Large intestine (tissue), 3 donors: ENCODE data around the gene CLSTN2. TPM values are rescaled to one million over a fixed set of nuclear protein-coding genes. Genes with fewer than 3 reads are reported as not detected.

Source experiments
- DNase-seq, 2 donors: peaks; one replicate each; pipeline versions ENCODE4 v3.0.0 to v3.0.0-alpha.2; 2013
- H3K27ac ChIP-seq: one replicate; pipeline ENCODE4 v1.5.1; 2013; ENCODE audit warnings: low read length
- H3K27me3 ChIP-seq: 2 replicates; pipeline ENCODE4 v1.6.1; 2013; ENCODE audit warnings: low read length; ENCODE audit not compliant: control insufficient read depth, insufficient read depth
- H3K36me3 ChIP-seq: 2 replicates; pipeline ENCODE4 v1.6.1; 2013; ENCODE audit warnings: low read length; ENCODE audit not compliant: control insufficient read depth, insufficient read depth
- H3K4me1 ChIP-seq: one replicate; pipeline ENCODE4 v1.6.1; 2013; ENCODE audit warnings: low read length; ENCODE audit not compliant: control insufficient read depth, insufficient read depth
- H3K4me3 ChIP-seq: one replicate; pipeline ENCODE4 v1.5.1; 2013; ENCODE audit warnings: low read length
- H3K9me3 ChIP-seq: one replicate; pipeline ENCODE4 v1.6.1; 2013; ENCODE audit warnings: mild to moderate bottlenecking, low read depth, low read length, moderate library complexity; ENCODE audit not compliant: control insufficient read depth
- WGBS: methylation state at CpG from one replicate; pipeline ENCODE4 v1.1.5; 2013; ENCODE audit warnings: low lambda C conversion rate; ENCODE audit not compliant: insufficient coverage; 5-methylcytosine and 5-hydroxymethylcytosine counted together
- polyA plus RNA-seq: library from polyadenylated mRNA; unstranded; fragments of 120-200 nt; gene quantifications from one replicate; pipeline ENCODE4 v1.2.1, GENCODE V29; 2013

CLSTN2 gene
- polyA plus RNA-seq, 1 donor: 1.8 TPM

GRCh38 chr3:140388202-140388922 is 453.4 kb downstream of the CLSTN2 start:
- Histone ChIP-seq H3K4me1 (no peaks in the 10 kb centered on the region), H3K9me3 (no peaks in the 10 kb centered on the region), H3K4me3 (no peak overlapping the region), H3K27me3 (no peaks in the 10 kb centered on the region), H3K36me3 (no peaks in the 10 kb centered on the region), H3K27ac (no peak overlapping the region)
- no CpG with 5 or more reads among the region's 2 CpGs for whole genome bisulfite sequencing
- DNase-seq: no peak

- Histone ChIP-seq H3K4me1 (no peaks in the 10 kb centered on the region), H3K27ac (no peak overlapping the region), H3K27me3 (no peaks in the 10 kb centered on the region), H3K9me3 (no peaks in the 10 kb centered on the region), H3K4me3 (no peak overlapping the region), H3K36me3 (no peaks in the 10 kb centered on the region)
- no CpG with 5 or more reads among the region's 6 CpGs for WGBS
- DNase-seq: no peak
Measured at GRCh38 chr3:140391061-140391460, 456.1 kb downstream of the CLSTN2 start.

- no peaks in the 10 kb centered on the region for H3K9me3 ChIP-seq
- H3K27me3 ChIP-seq: no peaks in the 10 kb centered on the region
- H3K4me1 ChIP-seq: no peaks in the 10 kb centered on the region
- no peak for DNase-seq
- no peaks in the 10 kb centered on the region for H3K36me3 ChIP-seq
- H3K4me3 ChIP-seq: no peak overlapping the region
- WGBS: 100% methylated on average over 2 of the region's 3 CpGs
- H3K27ac ChIP-seq: no peak overlapping the region
Measured at GRCh38 chr3:140394488-140395133, 459.6 kb downstream of the CLSTN2 start.

- 65% methylated on average over 2 of the region's 5 CpGs for WGBS
Measured at GRCh38 chr3:140395134-140396075, 460.4 kb downstream of the CLSTN2 start.

GRCh38 chr3:140396110-140396509 is 461.1 kb downstream of the CLSTN2 start:
- Histone ChIP-seq H3K4me1 (no peaks in the 10 kb centered on the region), H3K27ac (no peak overlapping the region), H3K36me3 (no peaks in the 10 kb centered on the region), H3K27me3 (no peaks in the 10 kb centered on the region), H3K4me3 (no peak overlapping the region), H3K9me3 (no peaks in the 10 kb centered on the region)
- DNase-seq: no peak
- no CpG with 5 or more reads among the region's 3 CpGs for WGBS

More at GRCh38 chr3:140395134-140396075, 460.4 kb downstream of the CLSTN2 start:
- Histone ChIP-seq H3K27me3 (no peaks in the 10 kb centered on the region), H3K4me3 (no peak overlapping the region), H3K9me3 (no peaks in the 10 kb centered on the region), H3K4me1 (no peaks in the 10 kb centered on the region), H3K27ac (no peak overlapping the region), H3K36me3 (no peaks in the 10 kb centered on the region)
- DNase-seq: no peak

GRCh38 chr3:140397847-140398246 is 462.9 kb downstream of the CLSTN2 start:
- DNase-seq: no peak
- no peaks in the 10 kb centered on the region for H3K27me3 ChIP-seq
- no peaks in the 10 kb centered on the region for H3K9me3 ChIP-seq
- H3K4me1 ChIP-seq: no peaks in the 10 kb centered on the region
- H3K36me3 ChIP-seq: no peaks in the 10 kb centered on the region
- H3K4me3 ChIP-seq: no peak overlapping the region
- no peak overlapping the region for H3K27ac ChIP-seq

GRCh38 chr3:140398387-140398786 is 463.4 kb downstream of the CLSTN2 start:
- no peak for DNase-seq
- Histone ChIP-seq H3K27ac (no peak overlapping the region), H3K4me3 (no peak overlapping the region), H3K9me3 (no peaks in the 10 kb centered on the region), H3K4me1 (no peaks in the 10 kb centered on the region), H3K27me3 (no peaks in the 10 kb centered on the region), H3K36me3 (no peaks in the 10 kb centered on the region)
- no CpG with 5 or more reads among the region's 2 CpGs for WGBS

GRCh38 chr3:140399871-140400270 is 464.9 kb downstream of the CLSTN2 start:
- H3K4me1 ChIP-seq: no peaks in the 10 kb centered on the region
- no CpG with 5 or more reads among the region's 2 CpGs for WGBS

GRCh38 chr3:140403079-140403478 is 468.1 kb downstream of the CLSTN2 start:
- Histone ChIP-seq H3K4me3 (no peak overlapping the region), H3K9me3 (no peaks in the 10 kb centered on the region), H3K27ac (no peak overlapping the region), H3K4me1 (no peaks in the 10 kb centered on the region), H3K36me3 (no peaks in the 10 kb centered on the region), H3K27me3 (no peaks in the 10 kb centered on the region)
- DNase-seq: no peak
- WGBS: no CpG with 5 or more reads among the region's 2 CpGs

More at GRCh38 chr3:140399871-140400270, 464.9 kb downstream of the CLSTN2 start:
- no peaks in the 10 kb centered on the region for H3K27me3 ChIP-seq
- H3K4me3 ChIP-seq: no peak overlapping the region
- no peak overlapping the region for H3K27ac ChIP-seq
- no peak for DNase-seq
- no peaks in the 10 kb centered on the region for H3K36me3 ChIP-seq
- no peaks in the 10 kb centered on the region for H3K9me3 ChIP-seq

- no peak for DNase-seq
- Histone ChIP-seq H3K4me3 (no peak overlapping the region), H3K4me1 (no peaks in the 10 kb centered on the region), H3K27me3 (no peaks in the 10 kb centered on the region), H3K27ac (no peak overlapping the region), H3K9me3 (no peaks in the 10 kb centered on the region), H3K36me3 (no peaks in the 10 kb centered on the region)
- no CpG with 5 or more reads among the region's 6 CpGs for WGBS
Measured at GRCh38 chr3:140403608-140404007, 468.6 kb downstream of the CLSTN2 start.
